Gastrocnemius medialis (tissue), 4 donors: ENCODE data around the gene CSPG5. TPM values are rescaled to one million over a fixed set of nuclear protein-coding genes. Genes with fewer than 3 reads are reported as not detected.

ENCODE experiments used
- ATAC-seq, 2 donors: fragments of 150-250 bp; one replicate each; pipeline ENCODE4 v1.9.1; 2016
- DNase-seq, 2 donors: peaks; one replicate each; pipeline ENCODE4 v3.0.0-alpha.2; 2019
- H3K27ac ChIP-seq, 4 donors: fragments of 200-600 bp; sonication (generic); 1 replicate in 1 of 4; 2 replicates in 3 of 4; pipeline ENCODE4 v1.5.1; 2016 to 2018; ENCODE audit warnings: mild to moderate bottlenecking in 2 of 4, moderate library complexity in 1 of 4
- H3K27me3 ChIP-seq, 3 donors: fragments of 200-600 bp; sonication (generic) in 2 of 3; 1 replicate in 1 of 3; 2 replicates in 2 of 3; pipeline versions ENCODE4 v1.5.1 to v1.6.0; 2016 to 2019; ENCODE audit warnings: mild to moderate bottlenecking in 1 of 3, moderate library complexity in 1 of 3
- H3K36me3 ChIP-seq, 2 donors: fragments of 200-600 bp; sonication (generic) in 1 of 2; one replicate each; pipeline ENCODE4 v1.5.1; 2017 to 2018
- H3K4me1 ChIP-seq, 2 donors: fragments of 200-600 bp; sonication (generic) in 1 of 2; one replicate each; pipeline ENCODE4 v1.5.1; 2016 to 2017; ENCODE audit warnings: mild to moderate bottlenecking in 2 of 2
- H3K4me3 ChIP-seq, 4 donors: fragments of 200-600 bp; sonication (generic) in 3 of 4; 1 replicate in 1 of 4; 2 replicates in 3 of 4; pipeline ENCODE4 v1.5.1; 2016 to 2019; ENCODE audit warnings: mild to moderate bottlenecking in 2 of 4
- H3K9me3 ChIP-seq, 3 donors: fragments of 200-600 bp; sonication (generic) in 2 of 3; 1 replicate in 1 of 3; 2 replicates in 2 of 3; pipeline ENCODE4 v1.5.1; 2016 to 2019
- CTCF ChIP-seq, 5 experiments: fragments of 450-650 bp in 3 of 5; fragments of 200-600 bp in 2 of 5; sonication (generic) in 2 of 5; IDR thresholded peaks in 4 of 5; conservative IDR thresholded peaks in 1 of 5; 1 replicate in 4 of 5; 2 replicates in 1 of 5; pipeline ENCODE4 v1.5.1; 2016 to 2019; ENCODE audit warnings: antibody characterized with exemption in 5 of 5, mild to moderate bottlenecking in 3 of 5, moderate library complexity in 3 of 5
- POLR2A ChIP-seq, 2 donors: fragments of 450-650 bp; IDR thresholded peaks; one replicate each; pipeline ENCODE4 v1.6.1; 2017; ENCODE audit warnings: antibody characterized with exemption in 2 of 2, mild to moderate bottlenecking in 2 of 2, moderate library complexity in 2 of 2
- in situ Hi-C, 4 donors: fragments of 200-750 bp; cut with MboI; loops; one replicate each; pipeline versions ENCODE4 v1.15.0 to v1.8.0; 2017; ENCODE audit warnings: low sequenced_read_pairs in 4 of 4
- intact Hi-C: fragments of 100-400 bp; cut with DNase I; formaldehyde crosslinking; loops from one replicate; pipeline ENCODE4 v1.15.1; 2023; ENCODE audit warnings: low total_unique reads
- total RNA-seq, 4 donors: library from RNA; depleted of rRNA; stranded (reverse); fragments of >200 nt; gene quantifications; one replicate each; pipeline versions ENCODE4 v1.1.0 to v1.2.3, GENCODE V29; 2016

The CSPG5 gene
- total RNA-seq, 4 donors from 2014 or later = 0.16 to 0.87 (median 0.29) TPM

- peaks cover 0 to 15% of the 10 kb centered on the region in 2 donors for H3K4me1 ChIP-seq
- no peak for TF ChIP-seq POLR2A (IDR thresholded peaks at IDR 0.05)
- TF ChIP-seq CTCF (IDR thresholded peaks at IDR 0.05 in 4 of 5, conservative IDR thresholded peaks at IDR 0.05 in 1 of 5) = no peak
These were observed 1.8 kb upstream of the CSPG5 start for GRCh38 chr3:47580481-47580880.

GRCh38 chr3:47579875-47580274 is 1.2 kb upstream of the CSPG5 start:
- in situ Hi-C loops (no loop called here), intact Hi-C loops (no loop called here)
- no peaks in the 10 kb centered on the region for H3K36me3 ChIP-seq
- H3K27ac ChIP-seq = no peak overlapping the region
- H3K27me3 ChIP-seq = peaks cover 0 to 11% (median 0%) of the 10 kb centered on the region in 3 donors
- DNase-seq (no peak), ATAC-seq (no peak)
- TF ChIP-seq CTCF (IDR thresholded peaks at IDR 0.05 in 4 of 5, conservative IDR thresholded peaks at IDR 0.05 in 1 of 5) (no peak), POLR2A (IDR thresholded peaks at IDR 0.05) (no peak)
- no peak overlapping the region for H3K4me3 ChIP-seq
- H3K9me3 ChIP-seq = no peaks in the 10 kb centered on the region
- peaks cover 0 to 15% of the 10 kb centered on the region in 2 donors for H3K4me1 ChIP-seq

More at GRCh38 chr3:47580481-47580880, 1.8 kb upstream of the CSPG5 start:
- Histone ChIP-seq H3K36me3 (no peaks in the 10 kb centered on the region), H3K27ac (no peak overlapping the region), H3K4me3 (no peak overlapping the region), H3K27me3 (peaks cover 0 to 11% (median 0%) of the 10 kb centered on the region in 3 donors), H3K9me3 (no peaks in the 10 kb centered on the region)
- ATAC-seq = no peak
- intact Hi-C loops = no loop called here
- DNase-seq = no peak
- in situ Hi-C loops = no loop called here

- Histone ChIP-seq H3K27ac (peak overlapping the region in 1 of 4 donors; percentile 60), H3K4me1 (peaks cover 0 to 12% of the 10 kb centered on the region in 2 donors), H3K9me3 (no peaks in the 10 kb centered on the region), H3K27me3 (peaks cover 0 to 11% (median 0%) of the 10 kb centered on the region in 3 donors), H3K36me3 (no peaks in the 10 kb centered on the region), H3K4me3 (peak overlapping the region; percentile 60 to 83 (median 66))
- no peak for TF ChIP-seq CTCF (IDR thresholded peaks at IDR 0.05 in 4 of 5, conservative IDR thresholded peaks at IDR 0.05 in 1 of 5)
- TF ChIP-seq POLR2A (IDR thresholded peaks at IDR 0.05) = no peak
- peak; percentile 69 to 75 for ATAC-seq
- in situ Hi-C loops (no loop called here), intact Hi-C loops (no loop called here)
- DNase-seq = peak in 1 of 2 donors; percentile 24
These were observed 489 bp downstream of the CSPG5 start for GRCh38 chr3:47578119-47578632.

- H3K27me3 ChIP-seq = peaks cover 0 to 11% (median 0%) of the 10 kb centered on the region in 3 donors
- in situ Hi-C loops (no loop called here), intact Hi-C loops (no loop called here)
- DNase-seq (no peak), ATAC-seq (peak; percentile 10 to 32)
- H3K4me3 ChIP-seq = peak overlapping the region; percentile 60 to 83 (median 66)
- H3K4me1 ChIP-seq = peaks cover 0 to 12% of the 10 kb centered on the region in 2 donors
- no peaks in the 10 kb centered on the region for H3K9me3 ChIP-seq
- no peak for TF ChIP-seq CTCF (IDR thresholded peaks at IDR 0.05 in 4 of 5, conservative IDR thresholded peaks at IDR 0.05 in 1 of 5)
- TF ChIP-seq POLR2A (IDR thresholded peaks at IDR 0.05) = no peak
- no peak overlapping the region for H3K27ac ChIP-seq
- H3K36me3 ChIP-seq = no peaks in the 10 kb centered on the region
These were observed 1.0 kb downstream of the CSPG5 start for GRCh38 chr3:47577583-47578118.
